Sigmoid colon (tissue), 4 donors: ENCODE results near the gene KAT7.

Experiments
- POLR2AphosphoS5 ChIP-seq, 4 donors: sonication (generic); formaldehyde crosslinking; IDR thresholded peaks; one replicate each; pipeline ENCODE4 v1.6.1; 2017; ENCODE audit warnings: antibody characterized with exemption in 4 of 4
- TF ChIP-seq, protein P1 (sequence below), 4 experiments: fragments of 450-650 bp in 3 of 4; fragments of 200-600 bp in 1 of 4; IDR thresholded peaks; one replicate each; pipeline ENCODE4 v1.5.1; 2016 to 2019; ENCODE audit warnings: antibody characterized with exemption in 4 of 4, mild to moderate bottlenecking in 3 of 4, moderate library complexity in 2 of 4

DNA sequence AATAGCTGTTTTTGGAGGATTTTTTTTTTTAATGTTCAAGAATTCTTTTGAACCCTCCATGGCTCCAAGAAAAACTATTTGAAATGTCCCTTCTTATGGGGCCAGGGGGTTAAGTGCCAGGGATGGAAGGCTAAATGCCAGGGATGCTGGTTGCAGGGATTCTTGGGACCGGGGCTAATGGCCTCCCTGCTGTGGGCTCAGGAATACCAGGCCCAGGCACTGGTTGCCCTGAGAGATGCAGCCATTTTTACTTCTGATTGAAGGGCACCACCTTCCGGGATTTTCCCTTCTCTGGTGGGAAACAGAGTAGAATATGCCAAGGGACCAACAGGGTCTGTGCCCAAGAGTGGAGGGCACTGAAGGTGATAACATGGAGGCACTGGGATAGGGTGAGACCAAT lies 10.9 kb upstream of the KAT7 start:
- TF ChIP-seq, protein P1, sequence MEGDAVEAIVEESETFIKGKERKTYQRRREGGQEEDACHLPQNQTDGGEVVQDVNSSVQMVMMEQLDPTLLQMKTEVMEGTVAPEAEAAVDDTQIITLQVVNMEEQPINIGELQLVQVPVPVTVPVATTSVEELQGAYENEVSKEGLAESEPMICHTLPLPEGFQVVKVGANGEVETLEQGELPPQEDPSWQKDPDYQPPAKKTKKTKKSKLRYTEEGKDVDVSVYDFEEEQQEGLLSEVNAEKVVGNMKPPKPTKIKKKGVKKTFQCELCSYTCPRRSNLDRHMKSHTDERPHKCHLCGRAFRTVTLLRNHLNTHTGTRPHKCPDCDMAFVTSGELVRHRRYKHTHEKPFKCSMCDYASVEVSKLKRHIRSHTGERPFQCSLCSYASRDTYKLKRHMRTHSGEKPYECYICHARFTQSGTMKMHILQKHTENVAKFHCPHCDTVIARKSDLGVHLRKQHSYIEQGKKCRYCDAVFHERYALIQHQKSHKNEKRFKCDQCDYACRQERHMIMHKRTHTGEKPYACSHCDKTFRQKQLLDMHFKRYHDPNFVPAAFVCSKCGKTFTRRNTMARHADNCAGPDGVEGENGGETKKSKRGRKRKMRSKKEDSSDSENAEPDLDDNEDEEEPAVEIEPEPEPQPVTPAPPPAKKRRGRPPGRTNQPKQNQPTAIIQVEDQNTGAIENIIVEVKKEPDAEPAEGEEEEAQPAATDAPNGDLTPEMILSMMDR (IDR thresholded peaks at IDR 0.05), result no peak
- no peak for TF ChIP-seq POLR2AphosphoS5 (IDR thresholded peaks at IDR 0.05)
